BE2C (cell line): ENCODE measurements around the gene MRGPRD.
"Not testable (repeated sequence)": the region's sequence is repeated elsewhere in the genome, so short reads cannot be mapped to it uniquely, and the experiment has no call there.

Experiments
- DNase-seq: peaks from one replicate; pipeline ENCODE4 v3.0.0-alpha.2; 2020
- H3K27me3 ChIP-seq: fragments of 250-450 bp; sonication (Bioruptor Pico); 2 replicates; pipeline ENCODE4 v1.5.1; 2020; ENCODE audit warnings: mild to moderate bottlenecking
- H3K36me3 ChIP-seq: fragments of 250-450 bp; sonication (Bioruptor Pico); 2 replicates; pipeline ENCODE4 v1.5.1; 2020; ENCODE audit warnings: mild to moderate bottlenecking
- H3K4me1 ChIP-seq: fragments of 250-450 bp; sonication (Bioruptor Pico); 2 replicates; pipeline ENCODE4 v1.5.1; 2020
- H3K4me3 ChIP-seq: 2 replicates; pipeline ENCODE4 v1.5.1; 2011; ENCODE audit warnings: low read depth, low read length
- H3K9me3 ChIP-seq: fragments of 250-450 bp; sonication (Bioruptor Pico); 2 replicates; pipeline ENCODE4 v1.5.1; 2020
- TF ChIP-seq, protein P1 (sequence below): IDR thresholded peaks from 2 replicates; pipeline ENCODE4 v1.5.1; 2012; ENCODE audit warnings: mild to moderate bottlenecking, low read depth, low read length

MRGPRD gene

GRCh38 chr11:69000831-69001242 lies 20.1 kb upstream of the MRGPRD start:
- no peaks in the 10 kb centered on the region for H3K27me3 ChIP-seq
- DNase-seq = no peak
- TF ChIP-seq, protein P1, sequence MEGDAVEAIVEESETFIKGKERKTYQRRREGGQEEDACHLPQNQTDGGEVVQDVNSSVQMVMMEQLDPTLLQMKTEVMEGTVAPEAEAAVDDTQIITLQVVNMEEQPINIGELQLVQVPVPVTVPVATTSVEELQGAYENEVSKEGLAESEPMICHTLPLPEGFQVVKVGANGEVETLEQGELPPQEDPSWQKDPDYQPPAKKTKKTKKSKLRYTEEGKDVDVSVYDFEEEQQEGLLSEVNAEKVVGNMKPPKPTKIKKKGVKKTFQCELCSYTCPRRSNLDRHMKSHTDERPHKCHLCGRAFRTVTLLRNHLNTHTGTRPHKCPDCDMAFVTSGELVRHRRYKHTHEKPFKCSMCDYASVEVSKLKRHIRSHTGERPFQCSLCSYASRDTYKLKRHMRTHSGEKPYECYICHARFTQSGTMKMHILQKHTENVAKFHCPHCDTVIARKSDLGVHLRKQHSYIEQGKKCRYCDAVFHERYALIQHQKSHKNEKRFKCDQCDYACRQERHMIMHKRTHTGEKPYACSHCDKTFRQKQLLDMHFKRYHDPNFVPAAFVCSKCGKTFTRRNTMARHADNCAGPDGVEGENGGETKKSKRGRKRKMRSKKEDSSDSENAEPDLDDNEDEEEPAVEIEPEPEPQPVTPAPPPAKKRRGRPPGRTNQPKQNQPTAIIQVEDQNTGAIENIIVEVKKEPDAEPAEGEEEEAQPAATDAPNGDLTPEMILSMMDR = peak; percentile 58

GRCh38 chr11:69000391-69000790 lies 19.6 kb upstream of the MRGPRD start:
- no peaks in the 10 kb centered on the region for H3K36me3 ChIP-seq
- H3K9me3 ChIP-seq = no peaks in the 10 kb centered on the region
- no peak for DNase-seq
- no peak overlapping the region for H3K4me3 ChIP-seq
- no peaks in the 10 kb centered on the region for H3K27me3 ChIP-seq
- TF ChIP-seq, protein P1 = no peak
- peaks cover 15% of the 10 kb centered on the region for H3K4me1 ChIP-seq

More at GRCh38 chr11:69000831-69001242, 20.1 kb upstream of the MRGPRD start:
- no peak overlapping the region for H3K4me3 ChIP-seq
- H3K4me1 ChIP-seq = peaks cover 15% of the 10 kb centered on the region
- no peaks in the 10 kb centered on the region for H3K36me3 ChIP-seq
- no peaks in the 10 kb centered on the region for H3K9me3 ChIP-seq

- not testable (repeated sequence) for H3K36me3 ChIP-seq, H3K4me3 ChIP-seq, DNase-seq, H3K27me3 ChIP-seq, H3K9me3 ChIP-seq
- H3K4me1 ChIP-seq = peaks cover 15% of the 10 kb centered on the region
Observed at GRCh38 chr11:68999748-69000355, 19.1 kb upstream of the MRGPRD start.

DNA sequence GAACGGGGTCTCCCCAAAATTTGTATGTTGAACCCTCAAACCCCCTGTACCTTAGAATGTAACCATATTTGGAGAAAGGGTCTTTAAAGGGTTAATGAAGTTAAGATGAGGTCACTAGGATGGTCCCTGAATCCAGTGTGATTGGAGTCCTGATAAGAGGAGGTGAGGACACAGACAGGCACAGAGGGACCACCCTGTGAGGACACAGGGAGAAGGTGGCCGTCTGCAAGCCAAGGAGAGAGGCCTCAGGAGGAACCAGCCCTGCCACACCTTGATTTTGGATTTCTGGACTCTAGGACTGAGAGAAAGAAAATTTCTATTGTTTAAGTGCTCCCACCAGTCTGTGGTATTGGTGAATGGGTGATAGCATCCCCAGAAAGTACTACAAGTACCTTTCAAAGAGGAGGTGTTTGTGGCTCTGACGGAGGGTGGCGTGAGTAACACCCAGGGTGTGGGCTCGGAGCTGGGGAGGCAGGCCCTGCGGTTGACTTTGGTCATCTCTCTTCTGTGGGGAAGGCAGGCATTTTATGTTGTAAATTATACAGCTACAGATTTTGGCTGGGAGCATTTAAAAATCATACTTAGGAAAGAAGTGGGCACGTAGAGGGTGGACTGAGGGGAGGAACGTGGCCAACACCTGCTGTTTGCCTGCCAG lies 18.4 kb upstream of the MRGPRD start:
- Histone ChIP-seq H3K4me1 (peaks cover 15% of the 10 kb centered on the region), H3K9me3 (no peaks in the 10 kb centered on the region), H3K4me3 (no peak overlapping the region), H3K36me3 (no peaks in the 10 kb centered on the region), H3K27me3 (no peaks in the 10 kb centered on the region)
- no peak for DNase-seq
- TF ChIP-seq, protein P1 = no peak

GRCh38 chr11:68998390-68998911 lies 17.7 kb upstream of the MRGPRD start:
- H3K4me1 ChIP-seq = peaks cover 15% of the 10 kb centered on the region
- H3K9me3 ChIP-seq = no peaks in the 10 kb centered on the region
- H3K4me3 ChIP-seq = no peak overlapping the region
- peak; percentile 90 for DNase-seq
- no peaks in the 10 kb centered on the region for H3K27me3 ChIP-seq
- no peaks in the 10 kb centered on the region for H3K36me3 ChIP-seq
- TF ChIP-seq, protein P1 = no peak

DNA sequence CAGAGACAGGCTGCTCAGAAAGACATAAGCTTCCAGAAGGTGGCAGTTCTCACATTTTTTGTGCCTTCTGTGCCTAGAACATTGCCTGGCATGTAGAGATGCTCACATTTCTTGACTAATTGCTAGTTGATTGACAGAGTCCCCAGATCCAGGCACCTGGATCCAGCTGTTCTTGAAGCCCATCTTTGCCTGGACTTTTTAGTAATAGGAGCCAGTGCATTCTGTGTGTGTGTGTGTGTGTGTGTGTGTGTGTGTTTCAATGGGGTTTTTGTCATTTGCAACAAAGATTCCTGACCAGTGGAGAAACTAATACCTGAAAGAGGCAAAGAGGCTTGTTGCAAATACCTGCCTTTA lies 17.2 kb upstream of the MRGPRD start:
- H3K36me3 ChIP-seq = no peaks in the 10 kb centered on the region
- no peaks in the 10 kb centered on the region for H3K9me3 ChIP-seq
- H3K4me3 ChIP-seq = no peak overlapping the region
- H3K4me1 ChIP-seq = peaks cover 15% of the 10 kb centered on the region
- TF ChIP-seq, protein P1 = no peak
- no peaks in the 10 kb centered on the region for H3K27me3 ChIP-seq
- DNase-seq = no peak
